ENCODE data around the gene RAB3IL1. TPM values are rescaled to one million over a fixed set of nuclear protein-coding genes. Genes with fewer than 3 reads are reported as not detected.

Gene RAB3IL1
- total and polyA plus RNA-seq, 9 of the 15 experiments (the other 6 are each of a cell fraction or from before 2014, with no cell fraction given): 0.15 to 42.6 (median 15.5) TPM

DNA sequence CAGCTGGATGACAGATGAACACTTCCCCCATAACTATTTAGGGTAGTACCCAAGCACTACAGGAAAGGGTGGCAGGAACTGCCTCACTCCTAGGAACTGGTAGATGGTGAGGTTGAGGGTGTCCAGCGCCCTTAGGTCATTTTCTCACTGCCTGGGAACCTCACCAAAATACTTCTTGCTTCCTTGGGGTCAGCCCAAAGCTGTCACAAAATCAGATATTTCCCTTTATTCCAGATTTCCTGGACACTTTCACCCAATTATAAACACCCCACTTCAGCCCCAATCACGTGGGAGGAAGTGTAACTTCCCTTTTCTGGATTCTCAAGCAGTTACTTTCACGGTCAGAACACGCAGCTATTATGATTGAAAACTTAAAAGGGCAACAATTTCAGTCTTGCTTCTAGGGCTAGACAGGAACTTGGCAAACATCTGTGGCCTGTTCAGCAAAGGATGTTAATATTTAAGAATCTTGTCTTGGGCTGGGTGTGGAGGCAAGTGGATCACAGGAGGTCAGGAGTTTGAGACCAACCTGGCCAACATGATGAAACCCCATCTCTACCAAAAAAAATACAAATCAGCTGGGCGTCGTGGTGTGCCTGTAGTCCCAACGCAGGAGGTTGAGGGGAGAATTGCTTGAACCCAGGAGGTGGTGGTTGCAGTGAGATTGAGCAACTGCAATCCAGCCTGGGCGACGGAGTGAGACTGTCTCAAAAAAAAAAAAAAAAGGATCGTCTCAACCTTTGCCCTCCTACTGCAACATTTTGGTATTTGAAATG, 46.1 kb upstream of the RAB3IL1 start (continued):
- TF ChIP-seq, protein P1, sequence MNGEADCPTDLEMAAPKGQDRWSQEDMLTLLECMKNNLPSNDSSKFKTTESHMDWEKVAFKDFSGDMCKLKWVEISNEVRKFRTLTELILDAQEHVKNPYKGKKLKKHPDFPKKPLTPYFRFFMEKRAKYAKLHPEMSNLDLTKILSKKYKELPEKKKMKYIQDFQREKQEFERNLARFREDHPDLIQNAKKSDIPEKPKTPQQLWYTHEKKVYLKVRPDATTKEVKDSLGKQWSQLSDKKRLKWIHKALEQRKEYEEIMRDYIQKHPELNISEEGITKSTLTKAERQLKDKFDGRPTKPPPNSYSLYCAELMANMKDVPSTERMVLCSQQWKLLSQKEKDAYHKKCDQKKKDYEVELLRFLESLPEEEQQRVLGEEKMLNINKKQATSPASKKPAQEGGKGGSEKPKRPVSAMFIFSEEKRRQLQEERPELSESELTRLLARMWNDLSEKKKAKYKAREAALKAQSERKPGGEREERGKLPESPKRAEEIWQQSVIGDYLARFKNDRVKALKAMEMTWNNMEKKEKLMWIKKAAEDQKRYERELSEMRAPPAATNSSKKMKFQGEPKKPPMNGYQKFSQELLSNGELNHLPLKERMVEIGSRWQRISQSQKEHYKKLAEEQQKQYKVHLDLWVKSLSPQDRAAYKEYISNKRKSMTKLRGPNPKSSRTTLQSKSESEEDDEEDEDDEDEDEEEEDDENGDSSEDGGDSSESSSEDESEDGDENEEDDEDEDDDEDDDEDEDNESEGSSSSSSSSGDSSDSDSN (IDR thresholded peaks at IDR 0.05; ENCODE audit: borderline replicate concordance in 1 of 2, low read depth in 2 of 2, low read length in 2 of 2): no peak
- peak; percentile 47; the same call in 1 of the 2 replicates for TF ChIP-seq POLR2G (IDR thresholded peaks at IDR 0.05; ENCODE audit: low read depth, low read length)
- TF ChIP-seq HCFC1 (IDR thresholded peaks at IDR 0.05; ENCODE audit: low read depth, low read length): peak; percentile 6
- TF ChIP-seq, protein P2, sequence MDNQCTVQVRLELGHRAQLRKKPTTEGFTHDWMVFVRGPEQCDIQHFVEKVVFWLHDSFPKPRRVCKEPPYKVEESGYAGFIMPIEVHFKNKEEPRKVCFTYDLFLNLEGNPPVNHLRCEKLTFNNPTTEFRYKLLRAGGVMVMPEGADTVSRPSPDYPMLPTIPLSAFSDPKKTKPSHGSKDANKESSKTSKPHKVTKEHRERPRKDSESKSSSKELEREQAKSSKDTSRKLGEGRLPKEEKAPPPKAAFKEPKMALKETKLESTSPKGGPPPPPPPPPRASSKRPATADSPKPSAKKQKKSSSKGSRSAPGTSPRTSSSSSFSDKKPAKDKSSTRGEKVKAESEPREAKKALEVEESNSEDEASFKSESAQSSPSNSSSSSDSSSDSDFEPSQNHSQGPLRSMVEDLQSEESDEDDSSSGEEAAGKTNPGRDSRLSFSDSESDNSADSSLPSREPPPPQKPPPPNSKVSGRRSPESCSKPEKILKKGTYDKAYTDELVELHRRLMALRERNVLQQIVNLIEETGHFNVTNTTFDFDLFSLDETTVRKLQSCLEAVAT (IDR thresholded peaks at IDR 0.05): peak; percentile 88 to 92; a peak in 3 of 4 replicates
- TF ChIP-seq SMARCA5 (IDR thresholded peaks at IDR 0.05): no peak
- TF ChIP-seq FOXK2 (conservative IDR thresholded peaks at IDR 0.05 in 1 of 2, IDR thresholded peaks at IDR 0.05 in 1 of 2; ENCODE audit: low read depth in 2 of 2): peak; percentile 64 to 83; a peak in 3 of 4 replicates
- TF ChIP-seq NR2C1 (IDR thresholded peaks at IDR 0.05): 0 out of 2 replicates have a peak, but pooled peaks have one; percentile 45
- TF ChIP-seq NR2C1 (tag; IDR thresholded peaks at IDR 0.05): peak; percentile 28; the same call in 1 of the 2 replicates
- peak; percentile 76; the same call in 1 of the 2 replicates for TF ChIP-seq HLTF (IDR thresholded peaks at IDR 0.05)
- TF ChIP-seq, protein P3, sequence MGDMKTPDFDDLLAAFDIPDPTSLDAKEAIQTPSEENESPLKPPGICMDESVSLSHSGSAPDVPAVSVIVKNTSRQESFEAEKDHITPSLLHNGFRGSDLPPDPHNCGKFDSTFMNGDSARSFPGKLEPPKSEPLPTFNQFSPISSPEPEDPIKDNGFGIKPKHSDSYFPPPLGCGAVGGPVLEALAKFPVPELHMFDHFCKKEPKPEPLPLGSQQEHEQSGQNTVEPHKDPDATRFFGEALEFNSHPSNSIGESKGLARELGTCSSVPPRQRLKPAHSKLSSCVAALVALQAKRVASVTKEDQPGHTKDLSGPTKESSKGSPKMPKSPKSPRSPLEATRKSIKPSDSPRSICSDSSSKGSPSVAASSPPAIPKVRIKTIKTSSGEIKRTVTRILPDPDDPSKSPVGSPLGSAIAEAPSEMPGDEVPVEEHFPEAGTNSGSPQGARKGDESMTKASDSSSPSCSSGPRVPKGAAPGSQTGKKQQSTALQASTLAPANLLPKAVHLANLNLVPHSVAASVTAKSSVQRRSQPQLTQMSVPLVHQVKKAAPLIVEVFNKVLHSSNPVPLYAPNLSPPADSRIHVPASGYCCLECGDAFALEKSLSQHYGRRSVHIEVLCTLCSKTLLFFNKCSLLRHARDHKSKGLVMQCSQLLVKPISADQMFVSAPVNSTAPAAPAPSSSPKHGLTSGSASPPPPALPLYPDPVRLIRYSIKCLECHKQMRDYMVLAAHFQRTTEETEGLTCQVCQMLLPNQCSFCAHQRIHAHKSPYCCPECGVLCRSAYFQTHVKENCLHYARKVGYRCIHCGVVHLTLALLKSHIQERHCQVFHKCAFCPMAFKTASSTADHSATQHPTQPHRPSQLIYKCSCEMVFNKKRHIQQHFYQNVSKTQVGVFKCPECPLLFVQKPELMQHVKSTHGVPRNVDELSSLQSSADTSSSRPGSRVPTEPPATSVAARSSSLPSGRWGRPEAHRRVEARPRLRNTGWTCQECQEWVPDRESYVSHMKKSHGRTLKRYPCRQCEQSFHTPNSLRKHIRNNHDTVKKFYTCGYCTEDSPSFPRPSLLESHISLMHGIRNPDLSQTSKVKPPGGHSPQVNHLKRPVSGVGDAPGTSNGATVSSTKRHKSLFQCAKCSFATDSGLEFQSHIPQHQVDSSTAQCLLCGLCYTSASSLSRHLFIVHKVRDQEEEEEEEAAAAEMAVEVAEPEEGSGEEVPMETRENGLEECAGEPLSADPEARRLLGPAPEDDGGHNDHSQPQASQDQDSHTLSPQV (IDR thresholded peaks at IDR 0.05): peak; percentile 38; the same call in 1 of the 2 replicates
- TF ChIP-seq ZBTB12 (CRISPR knock-in tag; IDR thresholded peaks at IDR 0.05): peak; percentile 36; the same call in 1 of the 2 replicates
- TF ChIP-seq ZFP30 (CRISPR knock-in tag; IDR thresholded peaks at IDR 0.05; ENCODE audit: borderline replicate concordance): peak; percentile 34; the same call in 1 of the 2 replicates
- TF ChIP-seq SMARCB1 (IDR thresholded peaks at IDR 0.05; ENCODE audit: insufficient read length, low read depth): no peak
- peak; percentile 15; the same call in 1 of the 2 replicates for TF ChIP-seq ESRRA (IDR thresholded peaks at IDR 0.05; ENCODE audit: borderline replicate concordance, low read depth)
- peak; percentile 92; the same call in 1 of the 2 replicates for TF ChIP-seq POLR2A (conservative IDR thresholded peaks at IDR 0.05)
- no peak for TF ChIP-seq CREM (IDR thresholded peaks at IDR 0.05; ENCODE audit: low read depth)
- peak; percentile 95 for TF ChIP-seq HBP1 (CRISPR knock-in tag; IDR thresholded peaks at IDR 0.05)

Measured in K562 (cell line).